ENCODE measurements around the gene LCAT.

- TF ChIP-seq CTCF (IDR thresholded peaks at IDR 0.05) (no peak), POLR2AphosphoS5 (IDR thresholded peaks at IDR 0.05) (no peak), EP300 (IDR thresholded peaks at IDR 0.05) (no peak)
These were observed 10.7 kb upstream of the LCAT start for GRCh38 chr16:67954421-67955196.
